ENCODE measurements around the gene HID1.

The HID1 gene

GRCh38 chr17:74999523-74999922 is 27.0 kb upstream of the HID1 start:
- H3K4me3 ChIP-seq (replicated peaks; ENCODE audit: low read depth, low read length), result no peak overlapping the region
- TF ChIP-seq, protein P1, sequence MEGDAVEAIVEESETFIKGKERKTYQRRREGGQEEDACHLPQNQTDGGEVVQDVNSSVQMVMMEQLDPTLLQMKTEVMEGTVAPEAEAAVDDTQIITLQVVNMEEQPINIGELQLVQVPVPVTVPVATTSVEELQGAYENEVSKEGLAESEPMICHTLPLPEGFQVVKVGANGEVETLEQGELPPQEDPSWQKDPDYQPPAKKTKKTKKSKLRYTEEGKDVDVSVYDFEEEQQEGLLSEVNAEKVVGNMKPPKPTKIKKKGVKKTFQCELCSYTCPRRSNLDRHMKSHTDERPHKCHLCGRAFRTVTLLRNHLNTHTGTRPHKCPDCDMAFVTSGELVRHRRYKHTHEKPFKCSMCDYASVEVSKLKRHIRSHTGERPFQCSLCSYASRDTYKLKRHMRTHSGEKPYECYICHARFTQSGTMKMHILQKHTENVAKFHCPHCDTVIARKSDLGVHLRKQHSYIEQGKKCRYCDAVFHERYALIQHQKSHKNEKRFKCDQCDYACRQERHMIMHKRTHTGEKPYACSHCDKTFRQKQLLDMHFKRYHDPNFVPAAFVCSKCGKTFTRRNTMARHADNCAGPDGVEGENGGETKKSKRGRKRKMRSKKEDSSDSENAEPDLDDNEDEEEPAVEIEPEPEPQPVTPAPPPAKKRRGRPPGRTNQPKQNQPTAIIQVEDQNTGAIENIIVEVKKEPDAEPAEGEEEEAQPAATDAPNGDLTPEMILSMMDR (IDR thresholded peaks at IDR 0.05; ENCODE audit: low read length, missing control alignments), result no peak
- DNase-seq (ENCODE audit: low read depth), result no peak

DNA sequence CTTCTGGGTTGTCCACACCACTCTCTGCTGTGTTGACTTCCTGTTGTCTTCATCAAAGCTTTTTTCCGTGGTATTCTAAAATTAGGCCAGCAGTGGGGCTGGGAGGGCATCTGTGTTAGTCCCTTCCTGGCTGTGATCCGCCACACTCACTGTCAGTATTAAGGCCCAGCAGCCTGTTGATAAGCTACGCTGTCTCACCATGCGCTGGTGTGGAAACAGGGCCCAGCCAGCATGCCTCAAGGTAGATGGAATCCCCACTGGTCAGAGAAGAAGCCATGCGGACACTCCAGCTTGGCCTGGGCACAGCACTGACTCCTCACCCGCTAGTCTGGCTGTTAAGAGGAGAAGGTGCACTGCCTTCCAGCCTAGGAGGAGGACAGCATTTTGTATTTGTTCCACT is 26.2 kb upstream of the HID1 start:
- H3K4me3 ChIP-seq (replicated peaks; ENCODE audit: low read depth, low read length), result no peak overlapping the region
- TF ChIP-seq, protein P1 (IDR thresholded peaks at IDR 0.05; ENCODE audit: low read length, missing control alignments), result no peak

GRCh38 chr17:74995847-74996246 is 23.3 kb upstream of the HID1 start:
- no peak for DNase-seq (ENCODE audit: low read depth)
- no peak overlapping the region for H3K4me3 ChIP-seq (replicated peaks; ENCODE audit: low read depth, low read length)
- TF ChIP-seq, protein P1 (IDR thresholded peaks at IDR 0.05; ENCODE audit: low read length, missing control alignments), result no peak

More for the DNA sequence above, 26.2 kb upstream of the HID1 start:
- DNase-seq (ENCODE audit: low read depth), result no peak

DNA sequence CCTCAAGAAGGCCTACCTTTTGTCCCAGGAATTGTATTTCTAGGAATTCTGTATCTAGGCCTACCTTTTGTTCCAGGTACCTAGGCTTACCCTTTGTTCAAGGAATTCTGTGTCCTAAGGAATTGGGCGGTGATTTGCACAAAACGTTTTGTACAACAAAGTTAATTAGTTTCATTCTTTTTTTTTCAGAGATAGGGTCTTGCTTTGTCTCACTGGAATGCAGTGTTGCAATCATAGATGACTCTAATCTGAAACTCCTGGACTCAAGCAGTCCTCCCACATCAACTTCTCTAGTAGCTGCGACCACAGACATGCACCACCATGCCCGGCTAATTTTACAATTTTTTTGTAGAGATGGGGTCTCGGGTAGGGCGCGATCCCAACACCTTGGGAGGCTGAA is 21.9 kb upstream of the HID1 start:
- TF ChIP-seq, protein P1 (IDR thresholded peaks at IDR 0.05; ENCODE audit: low read length, missing control alignments), result no peak
- DNase-seq (ENCODE audit: low read depth), result peak; percentile 81
- H3K4me3 ChIP-seq (replicated peaks; ENCODE audit: low read depth, low read length), result no peak overlapping the region

DNA sequence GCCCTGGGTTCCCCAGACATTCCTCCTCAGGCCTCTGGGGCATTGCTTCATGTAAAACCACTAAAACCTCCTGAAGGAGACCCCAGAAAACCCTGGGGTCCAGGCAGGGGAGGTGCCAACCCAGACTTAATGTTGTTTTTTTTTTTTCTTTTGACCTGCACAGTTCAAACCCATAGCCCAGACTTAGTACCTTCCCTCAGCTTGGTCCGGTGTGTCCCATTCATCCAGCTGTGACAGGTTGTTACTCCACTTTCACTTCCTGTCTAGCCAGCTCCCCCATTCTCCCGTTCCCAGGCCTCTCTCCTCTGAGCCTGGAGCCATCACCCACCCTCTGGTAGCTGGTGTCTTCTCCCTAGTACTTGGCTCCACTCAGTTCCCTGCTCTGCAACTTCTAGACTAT is 19.7 kb upstream of the HID1 start:
- no peak overlapping the region for H3K4me3 ChIP-seq (replicated peaks; ENCODE audit: low read depth, low read length)
- TF ChIP-seq, protein P1 (IDR thresholded peaks at IDR 0.05; ENCODE audit: low read length, missing control alignments), result no peak
- no peak for DNase-seq (ENCODE audit: low read depth)

DNA sequence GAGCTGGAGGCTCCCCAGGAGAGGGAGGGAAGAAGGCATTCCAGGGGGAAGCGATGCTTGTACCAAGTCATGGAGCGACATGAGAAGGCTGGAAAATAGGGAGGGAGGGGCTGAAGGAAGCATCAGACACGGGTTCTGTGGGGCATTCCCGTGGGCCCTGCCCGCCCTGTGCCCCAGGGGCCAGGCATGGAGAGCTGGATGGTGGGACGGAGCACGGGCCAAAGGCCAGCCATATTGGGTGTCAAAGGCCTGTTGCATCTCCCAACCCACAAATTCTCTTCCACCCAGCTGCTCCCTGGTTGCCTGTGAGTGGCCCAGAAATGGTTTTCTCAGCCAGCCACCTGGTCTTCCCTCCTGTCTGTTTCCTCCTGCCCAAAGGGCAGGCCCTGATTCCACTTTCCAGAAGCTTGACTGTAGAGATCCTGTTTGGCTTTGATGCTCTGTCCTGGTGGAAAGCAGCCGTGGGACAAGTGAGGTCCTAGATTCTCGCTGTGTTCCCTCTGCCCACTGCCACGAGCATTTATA is 18.1 kb upstream of the HID1 start:
- TF ChIP-seq, protein P1 (IDR thresholded peaks at IDR 0.05; ENCODE audit: low read length, missing control alignments), result no peak
- no peak overlapping the region for H3K4me3 ChIP-seq (replicated peaks; ENCODE audit: low read depth, low read length)
- no peak for DNase-seq (ENCODE audit: low read depth)
